C4-2B (cell line): ENCODE results near the gene KCNJ10.

Source experiments
- CTCF ChIP-seq: fragments of 450-650 bp; conservative IDR thresholded peaks from 2 replicates; pipeline ENCODE4 v1.5.1; 2017; ENCODE audit warnings: mild to moderate bottlenecking
- ZFX ChIP-seq: fragments of 450-650 bp; IDR thresholded peaks from 2 replicates; pipeline ENCODE4 v1.6.1; 2017

- TF ChIP-seq CTCF (no peak), ZFX (no peak)
These were observed 45.8 kb upstream of the KCNJ10 start, which contains the start of gene ATP1A2 for GRCh38 chr1:160115545-160116282.
